Gastroesophageal sphincter (tissue), 3 donors: ENCODE results near the gene FAM83C.

ENCODE experiments used
- CTCF ChIP-seq, 4 experiments: fragments of 200-600 bp in 2 of 4; fragments of 450-650 bp in 2 of 4; sonication (generic) in 1 of 4; IDR thresholded peaks; one replicate each; pipeline ENCODE4 v1.5.1; 2017 to 2019; ENCODE audit warnings: antibody characterized with exemption in 4 of 4, mild to moderate bottlenecking in 2 of 4, moderate library complexity in 2 of 4
- POLR2A ChIP-seq, 2 donors: fragments of 450-650 bp; IDR thresholded peaks; one replicate each; pipeline ENCODE4 v1.6.1; 2017; ENCODE audit warnings: antibody characterized with exemption in 2 of 2, mild to moderate bottlenecking in 2 of 2, moderate library complexity in 1 of 2
- POLR2AphosphoS5 ChIP-seq: sonication (generic); formaldehyde crosslinking; IDR thresholded peaks from one replicate; pipeline ENCODE4 v1.6.1; 2017; ENCODE audit warnings: antibody characterized with exemption

DNA sequence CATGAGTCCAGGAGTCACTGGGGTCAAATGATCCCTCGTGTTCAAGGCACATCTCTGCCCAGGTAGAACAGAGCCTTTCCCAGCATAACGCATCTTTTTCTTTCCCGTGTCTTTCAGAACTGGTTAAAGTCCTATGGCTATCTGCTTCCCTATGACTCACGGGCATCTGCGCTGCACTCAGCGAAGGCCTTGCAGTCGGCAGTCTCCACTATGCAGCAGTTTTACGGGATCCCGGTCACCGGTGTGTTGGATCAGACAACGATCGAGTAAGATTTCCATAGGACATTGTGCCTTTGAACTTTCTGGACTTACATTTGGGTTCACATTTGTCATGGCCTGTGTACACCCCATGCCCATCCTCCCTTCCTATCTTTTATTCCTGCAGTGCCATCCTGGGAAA lies 45.5 kb downstream of the FAM83C start:
- TF ChIP-seq POLR2A (IDR thresholded peaks at IDR 0.05): no peak
- TF ChIP-seq CTCF (IDR thresholded peaks at IDR 0.05): no peak
- TF ChIP-seq POLR2AphosphoS5: no peak
